Activated gamma-delta T cell treated with Interleukin-2 at 50 U/mL for 16 hours (primary cell): Measurements from ENCODE around the gene ADD1.

Source experiments
- DNase-seq: peaks from one replicate; pipeline ENCODE4 v3.0.0-alpha.2; 2020

Gene ADD1

GRCh38 chr4:2924765-2925301 lies 81.2 kb downstream of the ADD1 start:
- DNase-seq = no peak

GRCh38 chr4:2925496-2925895 lies 81.9 kb downstream of the ADD1 start:
- DNase-seq = no peak

GRCh38 chr4:2925931-2926860 lies 82.6 kb downstream of the ADD1 start:
- DNase-seq = no peak

- no peak for DNase-seq
These were observed 83.5 kb downstream of the ADD1 start for GRCh38 chr4:2927016-2927695.

- DNase-seq = no peak
These were observed 84.0 kb downstream of the ADD1 start for GRCh38 chr4:2927696-2928075.

- DNase-seq = no peak
These were observed 84.9 kb downstream of the ADD1 start for GRCh38 chr4:2928242-2929176.

- no peak for DNase-seq
These were observed 85.8 kb downstream of the ADD1 start for GRCh38 chr4:2929469-2929868.

GRCh38 chr4:2930135-2930757 lies 86.6 kb downstream of the ADD1 start:
- no peak for DNase-seq

- no peak for DNase-seq
These were observed 87.3 kb downstream of the ADD1 start for GRCh38 chr4:2930758-2931511.

- peak; percentile 47 for DNase-seq
These were observed 88.1 kb downstream of the ADD1 start for GRCh38 chr4:2931512-2932301.

GRCh38 chr4:2932321-2932950 lies 88.8 kb downstream of the ADD1 start:
- no peak for DNase-seq

- no peak for DNase-seq
These were observed 89.4 kb downstream of the ADD1 start for GRCh38 chr4:2932951-2933565.

GRCh38 chr4:2933566-2934076 lies 90.0 kb downstream of the ADD1 start:
- no peak for DNase-seq

- DNase-seq = peak; percentile 50
These were observed 90.6 kb downstream of the ADD1 start for GRCh38 chr4:2934077-2934812.

GRCh38 chr4:2934813-2935761 lies 91.4 kb downstream of the ADD1 start:
- peak; percentile 96 for DNase-seq

GRCh38 chr4:2935762-2936743 lies 92.4 kb downstream of the ADD1 start:
- DNase-seq = peak; percentile 48
